ENCODE data around the gene FAM20C.

FAM20C gene

GRCh38 chr7:165661-166337, 26.6 kb upstream of the FAM20C start:
- no peaks in the 10 kb centered on the region for H3K36me3 ChIP-seq (ENCODE audit: insufficient read depth)
- no peaks in the 10 kb centered on the region for H3K79me2 ChIP-seq (ENCODE audit: insufficient read depth, low read depth)
- H3K4me3 ChIP-seq (IDR thresholded peaks at IDR 0.05; ENCODE audit: insufficient read depth, low read depth, low read length): no peak overlapping the region
- TF ChIP-seq CTCF (conservative IDR thresholded peaks at IDR 0.05; ENCODE audit: low read depth, low read length): no peak
- H3K9ac ChIP-seq: no peak overlapping the region
- H3K4me2 ChIP-seq: no peak overlapping the region
- no peaks in the 10 kb centered on the region for H4K20me1 ChIP-seq (ENCODE audit: insufficient read depth)
- no peaks in the 10 kb centered on the region for H3K4me1 ChIP-seq (ENCODE audit: low read depth, poor library complexity, severe bottlenecking)
- H3K27me3 ChIP-seq (ENCODE audit: insufficient read depth, low read depth): peaks cover 61% of the 10 kb centered on the region; the same call in 1 of the 2 replicates
- no peak overlapping the region for H3K27ac ChIP-seq
- no peak overlapping the region for H2AFZ ChIP-seq (ENCODE audit: low read depth)

- H3K4me3 ChIP-seq (IDR thresholded peaks at IDR 0.05; ENCODE audit: insufficient read depth, low read depth, low read length): no peak overlapping the region
- H4K20me1 ChIP-seq (ENCODE audit: insufficient read depth): no peaks in the 10 kb centered on the region
- H3K79me2 ChIP-seq (ENCODE audit: insufficient read depth, low read depth): no peaks in the 10 kb centered on the region
- H3K4me2 ChIP-seq: no peak overlapping the region
- no peaks in the 10 kb centered on the region for H3K36me3 ChIP-seq (ENCODE audit: insufficient read depth)
- no peaks in the 10 kb centered on the region for H3K4me1 ChIP-seq (ENCODE audit: low read depth, poor library complexity, severe bottlenecking)
- H3K9ac ChIP-seq: no peak overlapping the region
- H3K27me3 ChIP-seq (ENCODE audit: insufficient read depth, low read depth): peaks cover 58% of the 10 kb centered on the region; the same call in 1 of the 2 replicates
- no peak overlapping the region for H2AFZ ChIP-seq (ENCODE audit: low read depth)
- no peak for TF ChIP-seq CTCF (conservative IDR thresholded peaks at IDR 0.05; ENCODE audit: low read depth, low read length)
- H3K27ac ChIP-seq: no peak overlapping the region
These were observed 25.9 kb upstream of the FAM20C start for GRCh38 chr7:166338-167060.

GRCh38 chr7:167090-167855, 25.1 kb upstream of the FAM20C start:
- Histone ChIP-seq H3K4me2 (no peak overlapping the region), H4K20me1 (ENCODE audit: insufficient read depth) (no peaks in the 10 kb centered on the region), H3K4me1 (ENCODE audit: low read depth, poor library complexity, severe bottlenecking) (no peaks in the 10 kb centered on the region), H3K27me3 (ENCODE audit: insufficient read depth, low read depth) (peaks cover 58% of the 10 kb centered on the region; the same call in 1 of the 2 replicates), H2AFZ (ENCODE audit: low read depth) (no peak overlapping the region), H3K79me2 (ENCODE audit: insufficient read depth, low read depth) (no peaks in the 10 kb centered on the region), H3K27ac (no peak overlapping the region), H3K4me3 (IDR thresholded peaks at IDR 0.05; ENCODE audit: insufficient read depth, low read depth, low read length) (no peak overlapping the region), H3K36me3 (ENCODE audit: insufficient read depth) (no peaks in the 10 kb centered on the region), H3K9ac (no peak overlapping the region)
- no peak for TF ChIP-seq CTCF (conservative IDR thresholded peaks at IDR 0.05; ENCODE audit: low read depth, low read length)

- H3K9ac ChIP-seq: no peak overlapping the region
- H3K4me2 ChIP-seq: no peak overlapping the region
- H3K36me3 ChIP-seq (ENCODE audit: insufficient read depth): no peaks in the 10 kb centered on the region
- no peak overlapping the region for H3K27ac ChIP-seq
- no peaks in the 10 kb centered on the region for H4K20me1 ChIP-seq (ENCODE audit: insufficient read depth)
- no peak overlapping the region for H3K4me3 ChIP-seq (IDR thresholded peaks at IDR 0.05; ENCODE audit: insufficient read depth, low read depth, low read length)
- TF ChIP-seq CTCF (conservative IDR thresholded peaks at IDR 0.05; ENCODE audit: low read depth, low read length): no peak
- no peaks in the 10 kb centered on the region for H3K79me2 ChIP-seq (ENCODE audit: insufficient read depth, low read depth)
- H3K27me3 ChIP-seq (ENCODE audit: insufficient read depth, low read depth): peaks cover 52% of the 10 kb centered on the region; the same call in 1 of the 2 replicates
- no peaks in the 10 kb centered on the region for H3K4me1 ChIP-seq (ENCODE audit: low read depth, poor library complexity, severe bottlenecking)
- H2AFZ ChIP-seq (ENCODE audit: low read depth): no peak overlapping the region
These were observed 24.2 kb upstream of the FAM20C start for GRCh38 chr7:167976-168791.

Measured in KMS-11 (cell line).